ENCODE results near the gene CNTN6. TPM values are rescaled to one million over a fixed set of nuclear protein-coding genes. Genes with fewer than 3 reads are reported as not detected.
"Not testable (repeated sequence)": the region's sequence is repeated elsewhere in the genome, so short reads cannot be mapped to it uniquely, and the experiment has no call there.

Gene CNTN6
- total RNA-seq, 1 donor from 2014 or later = 2.7 TPM

DNA sequence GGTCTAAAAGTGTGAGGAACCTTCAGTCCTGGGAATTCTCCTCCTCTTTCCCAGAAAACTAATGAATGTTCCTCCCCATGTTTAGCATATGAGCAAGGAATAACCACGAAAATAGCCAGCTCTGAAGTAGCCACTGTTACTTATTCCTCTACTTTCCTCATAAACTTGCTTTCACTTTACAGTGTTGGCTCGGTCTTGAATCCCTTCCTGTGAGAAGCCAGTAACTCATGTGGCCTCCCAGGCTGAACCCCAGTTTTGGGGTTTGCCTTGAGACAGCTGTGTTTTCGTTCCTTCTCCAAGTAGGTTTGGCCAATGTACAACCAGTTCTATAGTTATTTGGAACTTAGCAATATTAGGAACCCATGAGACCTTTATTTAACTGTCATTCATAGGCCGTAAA is 195.0 kb downstream of the CNTN6 start:
- DNase-seq (ENCODE audit: low spot score) = no peak

DNA sequence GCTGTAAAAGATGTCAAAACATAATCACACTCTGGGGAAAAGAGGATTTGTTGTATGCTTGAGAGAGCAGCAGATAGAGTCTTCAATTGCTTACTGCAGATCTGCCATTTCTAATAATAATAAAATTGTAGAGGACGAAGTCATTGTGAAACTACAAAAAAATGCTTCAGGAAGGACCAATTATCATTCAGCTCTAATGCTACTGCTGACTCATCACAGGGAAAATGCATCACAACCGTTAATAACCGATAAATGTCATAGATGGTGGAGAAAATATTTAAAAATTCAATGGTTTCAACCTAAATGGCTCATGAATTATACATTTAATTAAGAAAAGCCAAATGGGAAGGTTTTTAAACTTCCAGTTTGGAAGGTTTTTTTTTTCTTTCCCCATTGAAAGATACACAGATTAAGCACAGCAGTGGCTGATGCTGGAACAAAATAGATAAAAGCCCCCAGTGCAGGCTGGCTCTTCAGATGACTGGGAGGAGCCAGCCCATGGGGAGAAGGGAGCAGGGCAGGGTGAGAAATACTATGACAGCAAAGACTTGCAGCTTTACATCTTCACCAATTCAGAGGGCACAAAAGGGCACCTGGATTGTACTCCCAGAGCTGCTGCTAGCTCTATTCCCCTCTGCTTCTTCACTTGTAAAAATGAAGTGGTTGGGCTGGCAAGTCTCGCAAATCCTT is 196.1 kb downstream of the CNTN6 start:
- DNase-seq (ENCODE audit: low spot score) = no peak

DNA sequence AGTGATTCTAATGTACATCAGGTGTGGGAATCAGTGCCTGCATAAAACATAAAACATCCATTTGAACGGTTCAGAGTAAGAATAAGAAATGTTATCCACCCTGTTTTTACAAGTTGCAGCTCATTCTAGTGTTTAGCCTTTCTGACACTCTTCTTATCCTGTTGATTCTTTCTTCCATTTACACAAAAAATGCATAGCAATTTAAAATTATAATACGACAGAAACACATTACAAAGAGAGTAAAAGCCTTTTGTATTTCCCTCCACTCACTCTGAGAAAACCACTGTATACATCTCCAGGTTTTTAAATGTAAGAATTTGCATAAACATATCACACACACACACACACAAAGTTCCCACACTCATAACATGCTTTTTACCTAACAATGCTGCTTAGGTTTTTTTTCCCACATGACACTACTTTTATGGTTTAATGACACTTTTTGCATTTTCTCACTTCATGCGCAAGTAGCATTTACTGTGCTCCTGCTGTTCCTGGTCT is 199.8 kb downstream of the CNTN6 start:
- DNase-seq (ENCODE audit: low spot score) = no peak

DNA sequence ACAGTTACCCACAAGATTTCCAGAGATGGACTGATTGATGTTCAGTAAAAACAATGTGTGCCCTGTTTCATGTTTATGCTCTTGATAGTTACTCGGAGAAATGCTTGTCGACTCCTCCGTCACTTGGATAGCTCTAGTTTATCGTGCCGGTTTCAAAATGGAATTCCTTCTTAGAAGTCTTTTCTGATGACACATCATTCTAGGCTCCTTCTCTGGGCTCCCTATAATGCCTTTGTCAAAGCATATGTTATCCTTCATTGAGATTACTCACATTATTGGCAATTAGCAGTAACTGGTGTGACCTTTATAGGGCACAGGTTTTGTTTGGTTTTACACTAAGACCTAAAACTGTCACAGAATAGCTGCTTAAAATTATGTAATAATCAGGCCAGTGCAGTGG is 201.8 kb downstream of the CNTN6 start:
- DNase-seq (ENCODE audit: low spot score) = no peak

DNA sequence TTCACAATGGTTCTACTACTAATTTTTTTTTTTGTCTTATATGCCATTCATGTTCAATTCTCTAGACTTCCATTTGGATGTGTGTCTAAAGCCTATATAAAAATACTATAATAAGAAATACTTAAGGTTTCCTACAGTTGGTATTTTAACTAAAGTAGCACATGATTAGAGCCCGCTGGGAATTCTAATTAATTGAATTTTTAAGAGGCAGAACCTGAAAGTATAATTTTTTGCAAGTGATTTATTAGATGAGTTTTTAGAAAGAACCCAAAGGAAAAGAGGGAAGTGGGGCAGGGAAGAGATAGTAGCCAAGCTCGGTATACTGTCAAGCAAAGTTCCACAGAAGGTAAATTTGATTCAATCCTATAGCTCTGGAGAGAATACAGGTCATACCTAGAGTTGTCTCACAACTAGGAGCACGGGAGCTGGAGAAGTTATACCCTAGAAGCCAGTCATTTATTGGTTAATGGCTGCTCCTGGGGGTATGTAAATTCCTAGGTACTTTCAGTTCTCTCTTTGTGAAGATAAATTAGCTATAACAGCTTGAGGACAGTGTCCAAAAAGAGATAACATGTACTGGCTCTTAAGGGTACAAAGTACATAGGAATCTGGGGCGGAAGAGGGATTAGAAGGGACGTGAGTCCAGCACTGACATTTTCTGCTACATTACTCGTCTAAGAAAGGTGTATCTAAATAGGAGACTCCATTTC is 225.6 kb downstream of the CNTN6 start:
- no peak for DNase-seq (ENCODE audit: low spot score)

DNA sequence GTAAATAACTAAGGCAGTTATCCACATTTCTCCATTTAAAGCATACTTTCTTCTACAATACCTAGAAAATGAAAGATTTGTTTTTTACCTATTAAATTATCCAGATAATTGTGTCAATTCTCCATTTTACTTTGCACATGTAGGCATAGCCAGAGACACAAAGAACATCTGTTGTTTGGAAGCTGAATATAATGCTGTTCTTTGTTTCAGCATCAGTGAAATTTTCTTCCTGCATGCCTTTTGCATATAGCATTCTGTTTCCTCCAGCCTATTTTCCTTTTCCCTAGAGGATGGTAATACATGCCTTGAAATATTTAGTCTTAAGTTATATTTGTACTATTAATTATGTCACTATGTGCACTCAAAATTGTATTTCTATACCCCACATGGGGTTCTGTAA is 233.7 kb downstream of the CNTN6 start:
- no peak for DNase-seq (ENCODE audit: low spot score)

DNA sequence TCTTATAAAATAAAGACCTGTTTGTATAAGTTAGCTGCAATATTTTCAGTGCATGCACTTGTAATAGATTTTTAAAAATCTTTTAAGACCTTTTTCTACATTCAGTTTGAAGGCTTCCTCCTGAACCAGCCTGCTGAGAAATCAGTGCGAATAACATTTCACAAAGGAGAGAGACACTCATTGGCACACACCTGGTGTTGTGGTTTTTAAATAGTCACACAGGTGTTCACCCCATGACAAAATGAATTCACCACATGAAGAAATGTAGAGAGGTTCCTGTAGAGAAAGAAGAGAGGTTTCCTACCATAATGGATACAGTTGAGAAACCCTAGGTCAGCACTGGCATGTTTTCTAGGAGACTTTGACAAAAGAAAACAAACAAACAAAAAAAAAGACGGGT is 237.3 kb downstream of the CNTN6 start:
- DNase-seq (ENCODE audit: low spot score) = no peak

DNA sequence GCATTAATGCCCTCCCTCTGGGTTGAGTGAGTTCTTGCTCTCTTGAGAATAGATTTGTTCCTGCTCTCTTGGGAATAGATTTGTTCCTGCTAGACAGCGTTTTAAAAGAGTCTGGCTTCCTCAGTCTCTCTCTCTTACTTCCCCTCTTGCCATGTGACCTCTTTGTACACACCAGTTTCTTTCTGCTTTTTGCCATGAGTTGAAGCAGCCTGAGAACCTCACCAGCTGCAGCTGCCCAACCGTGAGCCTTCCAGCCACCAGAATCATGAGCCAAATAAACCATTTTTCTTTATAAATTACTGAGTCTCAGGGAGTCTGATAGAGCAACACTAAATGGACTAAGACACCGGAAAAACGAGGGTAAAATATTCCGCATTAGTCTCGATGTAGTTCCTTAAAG is 253.6 kb downstream of the CNTN6 start:
- DNase-seq (ENCODE audit: low spot score) = no peak

DNA sequence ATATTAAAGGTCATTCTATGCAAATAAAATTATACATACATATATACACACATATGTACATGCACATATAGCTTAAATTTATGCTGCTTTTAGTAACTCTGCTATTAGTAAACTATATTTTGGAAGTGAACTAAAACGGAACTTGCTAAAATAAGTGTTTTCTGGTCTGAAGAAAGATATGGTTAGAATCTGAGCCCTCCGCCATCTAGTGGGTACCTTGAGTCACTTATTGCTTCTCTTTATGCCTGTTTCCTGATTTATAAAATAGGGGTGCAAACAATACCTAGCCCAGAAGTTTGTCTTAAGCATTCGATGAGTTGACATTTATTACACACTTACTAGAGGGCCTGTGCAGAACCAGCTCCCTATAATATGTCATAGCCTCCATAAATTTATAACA is 255.7 kb downstream of the CNTN6 start:
- no peak for DNase-seq (ENCODE audit: low spot score)

DNA sequence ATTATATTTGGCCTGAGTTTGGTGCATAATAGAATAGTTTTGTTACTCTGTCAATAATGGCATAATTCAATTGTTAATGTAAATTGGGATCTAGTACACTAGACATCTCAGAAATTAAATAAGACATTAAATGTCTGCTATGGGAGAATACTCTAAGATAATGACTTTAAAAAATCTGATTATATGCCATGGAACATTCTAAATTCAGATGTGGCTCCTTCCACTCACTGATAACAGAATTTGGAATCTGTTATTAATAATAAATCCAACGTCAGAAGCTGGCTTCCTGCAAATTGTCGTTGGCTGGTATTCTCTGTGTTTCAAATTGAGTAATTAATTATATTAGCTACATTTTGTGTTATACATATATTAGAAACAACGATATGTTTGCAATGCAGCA is 258.1 kb downstream of the CNTN6 start:
- no peak for DNase-seq (ENCODE audit: low spot score)

DNA sequence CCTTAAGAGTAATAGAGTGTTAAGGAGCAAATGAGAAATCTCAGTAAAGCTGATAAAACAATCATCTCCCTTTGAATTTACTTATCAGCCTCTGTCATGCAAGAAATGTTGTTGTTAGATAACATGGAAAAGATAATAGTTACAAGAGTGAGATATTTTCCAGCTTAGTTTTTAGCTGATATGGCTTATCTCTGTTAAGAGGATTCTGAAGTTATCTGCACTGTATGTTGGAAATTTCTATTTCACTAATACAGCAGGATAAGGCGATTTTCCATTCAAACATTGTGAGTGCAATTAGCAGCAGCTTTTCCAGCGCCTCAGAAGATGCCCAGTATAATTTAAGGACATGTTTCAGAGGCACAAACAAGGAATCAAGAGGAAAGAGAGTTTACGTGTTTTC is 262.9 kb downstream of the CNTN6 start:
- DNase-seq (ENCODE audit: low spot score) = no peak

DNA sequence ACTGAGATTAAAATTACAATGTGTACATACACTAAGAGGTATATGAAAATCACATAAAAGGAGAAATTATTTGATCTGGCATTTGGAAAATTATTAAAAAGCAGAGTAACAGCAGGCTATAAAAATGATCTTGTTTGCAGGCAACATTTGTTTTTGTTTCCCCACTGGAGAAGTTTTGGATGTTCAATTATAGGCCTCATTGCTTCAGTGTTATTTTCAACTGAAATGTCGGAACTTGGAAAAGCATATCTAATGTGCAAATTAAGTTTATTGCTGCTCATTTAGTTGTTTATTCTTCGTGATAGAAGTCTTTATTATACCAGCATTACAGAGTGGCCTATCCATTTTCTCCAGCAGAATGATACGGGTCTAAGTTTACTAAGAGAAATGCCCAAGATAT is 263.3 kb downstream of the CNTN6 start:
- no peak for DNase-seq (ENCODE audit: low spot score)

DNA sequence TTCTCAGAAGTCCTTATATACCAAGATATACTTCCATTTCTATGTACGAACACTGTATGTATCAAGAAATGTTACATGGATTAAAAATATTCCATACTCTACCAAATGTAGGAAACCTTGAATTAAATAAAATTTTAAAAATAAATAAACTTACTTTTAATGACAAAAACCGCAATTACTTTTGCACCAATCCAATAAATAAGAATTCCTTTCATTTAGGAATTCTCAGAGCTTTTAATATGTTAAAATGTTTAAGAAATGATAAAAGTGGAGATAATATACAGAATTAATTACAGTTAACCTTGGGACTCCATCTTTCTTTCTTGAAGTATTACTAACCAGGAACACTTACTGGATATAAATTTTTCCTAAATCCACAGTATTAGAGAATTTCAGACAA is 272.7 kb downstream of the CNTN6 start:
- DNase-seq (ENCODE audit: low spot score) = no peak

DNA sequence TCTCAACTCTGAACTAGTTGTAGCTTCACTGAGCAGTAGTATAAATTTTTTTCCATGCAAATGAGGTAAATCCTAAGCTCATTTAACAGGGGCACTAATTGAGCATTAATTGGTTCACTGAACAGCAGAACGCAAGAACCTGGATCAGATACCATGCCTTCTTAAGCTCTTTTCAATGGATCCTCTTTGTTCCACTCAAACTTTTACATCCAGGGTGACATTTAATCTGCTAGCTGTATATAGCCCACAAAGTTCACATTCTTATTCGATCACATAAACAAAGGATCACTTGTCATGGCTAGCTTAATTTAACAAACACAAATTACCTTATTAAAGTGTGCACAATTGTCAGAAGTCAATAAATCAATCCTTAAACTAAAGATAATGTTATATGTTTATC is 281.6 kb downstream of the CNTN6 start:
- no peak for DNase-seq (ENCODE audit: low spot score)

DNA sequence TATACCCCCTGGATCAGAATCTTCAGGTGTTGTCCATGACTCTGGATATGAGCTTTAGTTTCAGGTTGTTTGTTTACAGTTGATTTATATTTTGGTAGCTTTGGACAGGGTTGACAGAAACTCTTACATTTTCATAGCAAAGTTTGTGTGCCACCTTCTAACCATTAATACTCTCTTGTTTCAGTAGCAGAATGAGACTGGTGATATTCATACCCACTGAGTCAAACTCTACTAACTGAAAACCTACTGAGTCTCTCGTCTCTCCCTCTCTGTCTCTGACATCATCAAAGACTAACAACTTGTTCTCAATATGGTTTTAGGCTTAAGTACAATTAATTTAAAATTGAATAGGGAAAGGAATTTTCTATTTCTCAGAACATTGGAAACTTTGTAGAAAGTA is 282.3 kb downstream of the CNTN6 start:
- no peak for DNase-seq (ENCODE audit: low spot score)

DNA sequence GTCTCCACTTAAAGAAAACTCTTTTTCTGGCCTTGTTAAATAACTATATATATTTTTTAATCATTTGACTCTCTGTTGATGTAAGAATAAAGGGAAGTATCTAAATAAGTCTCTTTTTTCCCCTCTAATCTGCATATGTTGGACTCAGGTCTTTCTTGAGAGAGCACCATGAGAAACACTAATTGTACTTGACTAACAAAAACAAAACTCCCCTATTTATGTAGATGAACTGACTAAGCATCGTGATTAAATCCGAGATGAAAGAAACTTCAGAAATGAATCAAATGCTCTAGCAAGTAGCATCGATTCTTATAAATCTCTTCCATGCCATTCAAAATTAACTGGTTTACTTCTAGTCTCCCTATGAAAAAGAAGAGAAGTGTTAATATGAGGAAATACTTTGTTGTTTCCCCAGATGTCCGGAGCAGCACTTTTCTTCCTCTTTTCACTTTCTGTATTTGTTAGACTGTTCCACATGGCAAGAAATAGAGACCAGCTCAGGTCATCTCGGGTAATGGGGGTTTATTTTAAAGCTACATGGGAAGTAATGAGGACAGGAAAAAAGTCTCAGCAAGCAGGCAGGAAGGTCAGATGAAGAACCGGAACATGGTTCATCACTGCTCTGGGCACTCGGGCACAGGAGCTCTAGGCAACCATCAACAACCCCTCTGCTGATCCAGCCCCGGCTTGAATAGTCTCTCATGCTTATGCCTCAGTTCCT is 288.3 kb downstream of the CNTN6 start:
- DNase-seq (ENCODE audit: low spot score) = no peak

DNA sequence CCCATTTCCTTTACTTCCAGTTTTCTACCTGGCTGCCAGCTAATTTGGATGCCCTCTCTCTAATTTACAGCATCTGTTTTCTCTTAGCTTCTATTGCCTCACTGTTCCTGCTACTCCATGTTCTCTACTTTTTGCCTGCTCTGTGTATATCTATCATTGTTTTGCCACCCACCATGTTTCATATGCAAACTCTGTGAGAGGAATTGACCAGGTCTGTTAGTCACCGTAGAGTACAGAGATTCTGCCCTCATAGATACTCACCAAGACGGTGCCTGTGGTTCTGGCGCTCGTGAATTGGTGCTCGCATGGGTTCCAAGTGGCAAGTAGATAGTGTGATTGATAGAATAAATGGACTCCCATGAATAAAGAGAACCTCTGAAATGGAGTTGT is 288.8 kb downstream of the CNTN6 start:
- no peak for DNase-seq (ENCODE audit: low spot score)

DNA sequence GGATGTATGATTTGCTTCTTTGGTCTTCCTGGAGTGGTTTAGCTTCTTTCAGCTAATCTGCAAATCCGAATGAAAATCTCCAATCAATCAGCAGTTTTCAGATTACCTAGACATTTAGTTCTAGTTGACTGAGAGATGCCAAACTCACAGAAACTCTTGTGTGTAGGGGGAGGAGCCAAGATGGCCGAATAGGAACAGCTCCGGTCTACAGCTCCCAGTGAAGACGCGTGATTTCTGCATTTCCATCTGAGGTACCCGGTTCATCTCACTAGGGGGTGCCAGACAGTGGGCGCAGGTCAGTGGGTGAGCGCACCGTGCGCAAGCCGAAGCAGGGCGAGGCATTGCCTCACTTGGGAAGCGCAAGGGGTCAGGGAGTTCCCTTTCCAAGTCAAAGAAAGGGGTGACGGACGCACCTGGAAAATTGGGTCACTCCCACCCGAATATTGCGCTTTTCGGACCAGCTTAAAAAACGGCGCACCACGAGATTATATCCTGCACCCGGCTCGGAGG is 294.6 kb downstream of the CNTN6 start:
- DNase-seq (ENCODE audit: low spot score) = not testable (repeated sequence)

DNA sequence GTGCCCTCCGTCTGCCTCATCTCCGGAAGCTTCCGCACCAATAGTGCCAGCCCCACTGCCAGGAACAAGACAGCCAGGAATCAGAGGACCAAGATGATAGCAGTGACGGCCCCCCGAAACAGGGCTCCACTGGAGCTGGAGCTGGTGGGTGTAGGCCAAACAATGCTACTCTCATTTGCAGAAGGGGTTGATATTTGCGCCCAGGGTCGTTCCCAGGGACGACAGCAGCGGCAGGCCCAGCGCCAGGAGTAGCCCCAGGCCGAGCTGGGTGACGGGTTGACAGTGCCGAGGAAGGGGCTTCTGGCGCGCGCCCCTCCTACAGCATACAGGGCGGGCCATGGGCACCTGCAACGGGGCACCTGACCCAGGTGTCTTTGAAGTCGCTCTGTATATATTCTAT is 301.4 kb downstream of the CNTN6 start:
- DNase-seq (ENCODE audit: low spot score) = no peak

DNA sequence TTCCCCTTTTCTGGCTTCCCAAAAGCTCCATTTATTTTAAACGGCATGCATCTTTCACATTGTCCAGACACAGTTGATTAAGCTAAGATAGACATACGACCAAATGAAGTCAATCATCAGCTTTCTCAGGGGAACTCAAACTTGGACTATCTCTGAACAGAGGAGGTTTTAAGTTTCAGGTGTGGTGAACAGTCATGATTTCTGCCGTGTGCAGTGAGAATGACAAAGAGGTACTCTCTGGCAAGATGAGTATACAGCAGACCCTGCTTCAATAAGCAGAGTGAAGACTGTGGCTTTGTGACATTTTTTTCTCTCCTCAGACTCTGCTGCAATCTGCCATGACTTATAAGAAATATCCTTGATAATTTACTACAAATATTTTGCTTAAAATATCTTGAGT is 307.7 kb downstream of the CNTN6 start:
- no peak for DNase-seq (ENCODE audit: low spot score)

DNA sequence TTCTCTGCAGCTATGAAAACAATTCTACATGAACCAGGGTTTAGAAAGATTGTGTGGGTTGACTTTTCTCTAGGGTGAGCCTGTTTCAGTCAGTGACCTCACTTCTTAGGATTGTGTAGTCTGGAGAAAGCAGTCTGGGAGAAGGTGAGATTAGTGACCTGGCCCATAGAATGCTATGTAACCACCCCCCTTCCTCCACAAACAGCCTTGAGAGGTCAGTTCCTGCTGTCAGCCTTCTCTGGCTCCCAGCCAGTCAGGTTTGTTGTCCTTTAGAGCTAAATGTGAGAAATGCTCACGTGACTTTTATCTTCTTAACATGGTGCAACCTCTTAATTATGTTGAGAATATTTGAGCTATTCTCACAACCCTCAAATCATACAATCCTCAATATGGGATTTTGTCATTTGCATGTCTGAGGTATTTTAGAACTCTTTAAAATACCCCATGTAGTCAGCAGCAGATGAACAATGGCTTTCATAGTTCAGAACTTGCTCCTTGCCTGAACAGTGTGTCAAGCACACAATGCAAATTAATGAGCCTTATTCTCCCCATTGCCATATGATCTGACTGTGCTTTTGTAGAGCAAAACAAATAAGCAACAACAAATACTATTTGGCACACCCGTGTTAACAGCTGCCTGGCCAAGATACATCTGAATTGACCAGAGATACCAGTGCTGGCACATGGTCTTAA is 311.6 kb downstream of the CNTN6 start:
- no peak for DNase-seq (ENCODE audit: low spot score)

DNA sequence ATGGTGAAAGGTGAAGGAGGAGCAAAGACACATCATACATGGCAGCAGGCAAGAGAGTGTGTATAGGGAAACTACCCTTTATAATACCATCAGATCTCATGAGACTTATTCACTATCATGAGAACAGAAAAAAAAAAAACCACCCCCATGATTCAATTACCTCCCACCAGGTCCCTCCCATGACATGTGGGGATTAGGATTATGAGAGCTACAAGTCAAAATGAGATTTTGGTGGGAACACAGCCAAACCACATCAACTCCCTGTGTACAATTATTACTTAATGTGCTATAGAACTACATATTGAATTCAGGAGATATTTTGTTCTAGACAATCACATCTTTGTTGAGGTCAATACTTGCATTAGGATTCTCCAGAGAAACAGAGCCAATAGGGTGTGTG is 313.4 kb downstream of the CNTN6 start:
- DNase-seq (ENCODE audit: low spot score) = no peak

All from ureter (tissue), 1 donor.